ENCODE results near the gene PUS10.

The PUS10 gene
- total RNA-seq = 3.6 to 6.4 (median 4.4) reads per million in 3 donors

- H3K4me1 ChIP-seq (ENCODE audit: control insufficient read depth, insufficient read depth, low read length, poor library complexity, severe bottlenecking) = peaks cover 10% of the 10 kb centered on the region
- H3K9me3 ChIP-seq (ENCODE audit: control insufficient read depth, low read length) = no peaks in the 10 kb centered on the region
- H3K27ac ChIP-seq (ENCODE audit: insufficient read depth, low read length, poor library complexity, severe bottlenecking) = peak within 1 kb of the TSS; percentile 77
- H3K27me3 ChIP-seq (replicated peaks; ENCODE audit: control insufficient read depth, insufficient read depth, low read length, poor library complexity, severe bottlenecking) = no peaks in the 10 kb centered on the region
- DNase-seq = peak; percentile 28 to 54 (median 39)
- no peaks in the 10 kb centered on the region for H3K36me3 ChIP-seq (ENCODE audit: control insufficient read depth, insufficient read depth, low read length)
- H3K4me3 ChIP-seq (ENCODE audit: insufficient read depth, low read depth, low read length, poor library complexity, severe bottlenecking) = peak within 1 kb of the TSS; percentile 93
Observed at GRCh38 chr2:61017556-61018317, at the start of gene PUS10, which contains the start of gene PEX13. Gene PUS10 (minus strand): TSS chr2:61018255. CDS start chr2:61011890, 6,365 bp downstream. Gene PEX13 (plus strand): TSS chr2:61017720. CDS start chr2:61017760, 40 bp downstream.

- DNase-seq = peak; percentile 76 to 80 (median 76)
- Histone ChIP-seq H3K4me1 (ENCODE audit: control insufficient read depth, insufficient read depth, low read length, poor library complexity, severe bottlenecking) (peaks cover 3% of the 10 kb centered on the region), H3K4me3 (ENCODE audit: insufficient read depth, low read depth, low read length, poor library complexity, severe bottlenecking) (peak within 1 kb of the TSS; percentile 58), H3K27me3 (replicated peaks; ENCODE audit: control insufficient read depth, insufficient read depth, low read length, poor library complexity, severe bottlenecking) (no peaks in the 10 kb centered on the region), H3K36me3 (ENCODE audit: control insufficient read depth, insufficient read depth, low read length) (no peaks in the 10 kb centered on the region), H3K9me3 (ENCODE audit: control insufficient read depth, low read length) (no peaks in the 10 kb centered on the region), H3K27ac (ENCODE audit: insufficient read depth, low read length, poor library complexity, severe bottlenecking) (peak within 1 kb of the TSS; percentile 32)
Observed at GRCh38 chr2:61065714-61066709, 48.0 kb upstream of the PUS10 start, which contains the start of gene SANBR. Gene SANBR (plus strand): TSS chr2:61065871. CDS start chr2:61070351, 4,480 bp downstream.

GRCh38 chr2:61059382-61059781 is 41.3 kb upstream of the PUS10 start:
- DNase-seq = no peak
- no peak overlapping the region for H3K4me3 ChIP-seq (ENCODE audit: insufficient read depth, low read depth, low read length, poor library complexity, severe bottlenecking)
- H3K27ac ChIP-seq (ENCODE audit: insufficient read depth, low read length, poor library complexity, severe bottlenecking) = no peak overlapping the region
- H3K36me3 ChIP-seq (ENCODE audit: control insufficient read depth, insufficient read depth, low read length) = peaks cover 4% of the 10 kb centered on the region
- no peaks in the 10 kb centered on the region for H3K4me1 ChIP-seq (ENCODE audit: control insufficient read depth, insufficient read depth, low read length, poor library complexity, severe bottlenecking)
- H3K9me3 ChIP-seq (ENCODE audit: control insufficient read depth, low read length) = no peaks in the 10 kb centered on the region
- H3K27me3 ChIP-seq (replicated peaks; ENCODE audit: control insufficient read depth, insufficient read depth, low read length, poor library complexity, severe bottlenecking) = no peaks in the 10 kb centered on the region

- H3K4me3 ChIP-seq (ENCODE audit: insufficient read depth, low read depth, low read length, poor library complexity, severe bottlenecking) = no peak overlapping the region
- H3K9me3 ChIP-seq (ENCODE audit: control insufficient read depth, low read length) = no peaks in the 10 kb centered on the region
- no peak for DNase-seq
- no peak overlapping the region for H3K27ac ChIP-seq (ENCODE audit: insufficient read depth, low read length, poor library complexity, severe bottlenecking)
- no peaks in the 10 kb centered on the region for H3K4me1 ChIP-seq (ENCODE audit: control insufficient read depth, insufficient read depth, low read length, poor library complexity, severe bottlenecking)
- H3K36me3 ChIP-seq (ENCODE audit: control insufficient read depth, insufficient read depth, low read length) = peaks cover 4% of the 10 kb centered on the region
- no peaks in the 10 kb centered on the region for H3K27me3 ChIP-seq (replicated peaks; ENCODE audit: control insufficient read depth, insufficient read depth, low read length, poor library complexity, severe bottlenecking)
Observed at GRCh38 chr2:61057562-61057961, 39.5 kb upstream of the PUS10 start.

- Histone ChIP-seq H3K4me1 (ENCODE audit: control insufficient read depth, insufficient read depth, low read length, poor library complexity, severe bottlenecking) (no peaks in the 10 kb centered on the region), H3K27ac (ENCODE audit: insufficient read depth, low read length, poor library complexity, severe bottlenecking) (no peak overlapping the region), H3K9me3 (ENCODE audit: control insufficient read depth, low read length) (no peaks in the 10 kb centered on the region), H3K27me3 (replicated peaks; ENCODE audit: control insufficient read depth, insufficient read depth, low read length, poor library complexity, severe bottlenecking) (no peaks in the 10 kb centered on the region), H3K4me3 (ENCODE audit: insufficient read depth, low read depth, low read length, poor library complexity, severe bottlenecking) (no peak overlapping the region), H3K36me3 (ENCODE audit: control insufficient read depth, insufficient read depth, low read length) (peaks cover 7% of the 10 kb centered on the region)
- DNase-seq = no peak
Observed at GRCh38 chr2:61055557-61055956, 37.5 kb upstream of the PUS10 start.

- H3K4me1 ChIP-seq (ENCODE audit: control insufficient read depth, insufficient read depth, low read length, poor library complexity, severe bottlenecking) = no peaks in the 10 kb centered on the region
- H3K27me3 ChIP-seq (replicated peaks; ENCODE audit: control insufficient read depth, insufficient read depth, low read length, poor library complexity, severe bottlenecking) = no peaks in the 10 kb centered on the region
- H3K27ac ChIP-seq (ENCODE audit: insufficient read depth, low read length, poor library complexity, severe bottlenecking) = no peak overlapping the region
- peaks cover 46% of the 10 kb centered on the region for H3K36me3 ChIP-seq (ENCODE audit: control insufficient read depth, insufficient read depth, low read length)
- no peaks in the 10 kb centered on the region for H3K9me3 ChIP-seq (ENCODE audit: control insufficient read depth, low read length)
- H3K4me3 ChIP-seq (ENCODE audit: insufficient read depth, low read depth, low read length, poor library complexity, severe bottlenecking) = no peak overlapping the region
- DNase-seq = no peak
Observed at GRCh38 chr2:61045999-61046398, 27.9 kb upstream of the PUS10 start.

GRCh38 chr2:61045226-61045625 is 27.2 kb upstream of the PUS10 start:
- Histone ChIP-seq H3K36me3 (ENCODE audit: control insufficient read depth, insufficient read depth, low read length) (peaks cover 39% of the 10 kb centered on the region), H3K4me3 (ENCODE audit: insufficient read depth, low read depth, low read length, poor library complexity, severe bottlenecking) (no peak overlapping the region), H3K9me3 (ENCODE audit: control insufficient read depth, low read length) (no peaks in the 10 kb centered on the region), H3K27ac (ENCODE audit: insufficient read depth, low read length, poor library complexity, severe bottlenecking) (no peak overlapping the region), H3K27me3 (replicated peaks; ENCODE audit: control insufficient read depth, insufficient read depth, low read length, poor library complexity, severe bottlenecking) (no peaks in the 10 kb centered on the region), H3K4me1 (ENCODE audit: control insufficient read depth, insufficient read depth, low read length, poor library complexity, severe bottlenecking) (no peaks in the 10 kb centered on the region)
- no peak for DNase-seq

GRCh38 chr2:61044636-61045035 is 26.6 kb upstream of the PUS10 start:
- H3K4me1 ChIP-seq (ENCODE audit: control insufficient read depth, insufficient read depth, low read length, poor library complexity, severe bottlenecking) = no peaks in the 10 kb centered on the region
- no peak for DNase-seq
- no peak overlapping the region for H3K27ac ChIP-seq (ENCODE audit: insufficient read depth, low read length, poor library complexity, severe bottlenecking)
- H3K36me3 ChIP-seq (ENCODE audit: control insufficient read depth, insufficient read depth, low read length) = peaks cover 38% of the 10 kb centered on the region
- no peak overlapping the region for H3K4me3 ChIP-seq (ENCODE audit: insufficient read depth, low read depth, low read length, poor library complexity, severe bottlenecking)
- no peaks in the 10 kb centered on the region for H3K27me3 ChIP-seq (replicated peaks; ENCODE audit: control insufficient read depth, insufficient read depth, low read length, poor library complexity, severe bottlenecking)
- no peaks in the 10 kb centered on the region for H3K9me3 ChIP-seq (ENCODE audit: control insufficient read depth, low read length)

- Histone ChIP-seq H3K27me3 (replicated peaks; ENCODE audit: control insufficient read depth, insufficient read depth, low read length, poor library complexity, severe bottlenecking) (no peaks in the 10 kb centered on the region), H3K27ac (ENCODE audit: insufficient read depth, low read length, poor library complexity, severe bottlenecking) (no peak overlapping the region), H3K36me3 (ENCODE audit: control insufficient read depth, insufficient read depth, low read length) (peaks cover 25% of the 10 kb centered on the region), H3K4me3 (ENCODE audit: insufficient read depth, low read depth, low read length, poor library complexity, severe bottlenecking) (no peak overlapping the region), H3K4me1 (ENCODE audit: control insufficient read depth, insufficient read depth, low read length, poor library complexity, severe bottlenecking) (no peaks in the 10 kb centered on the region), H3K9me3 (ENCODE audit: control insufficient read depth, low read length) (no peaks in the 10 kb centered on the region)
- DNase-seq = no peak
Observed at GRCh38 chr2:61042807-61043206, 24.8 kb upstream of the PUS10 start.
